Transverse colon (tissue), 4 donors: ENCODE results near the gene NCBP1. TPM values are rescaled to one million over a fixed set of nuclear protein-coding genes. Genes with fewer than 3 reads are reported as not detected.
"Not testable (repeated sequence)": the region's sequence is repeated elsewhere in the genome, so short reads cannot be mapped to it uniquely, and the experiment has no call there.

Experiments used
- DNase-seq: peaks from one replicate; pipeline ENCODE4 v3.0.0-alpha.2; 2019
- H3K27ac ChIP-seq, 4 donors: fragments of 200-600 bp; sonication (generic); 2 replicates each; pipeline ENCODE4 v1.5.1; 2016 to 2018; ENCODE audit warnings: inconsistent platforms in 4 of 4
- H3K27me3 ChIP-seq: fragments of 200-600 bp; sonication (generic); 2 replicates; pipeline ENCODE4 v1.5.1; 2017; ENCODE audit warnings: inconsistent platforms
- H3K36me3 ChIP-seq, 4 donors: fragments of 200-600 bp; sonication (generic); 2 replicates each; pipeline ENCODE4 v1.5.1; 2017 to 2019; ENCODE audit warnings: inconsistent platforms in 4 of 4
- H3K4me1 ChIP-seq, 4 donors: fragments of 200-600 bp; sonication (generic); 2 replicates each; pipeline ENCODE4 v1.5.1; 2017 to 2020; ENCODE audit warnings: inconsistent platforms in 4 of 4
- H3K4me3 ChIP-seq, 4 donors: fragments of 200-600 bp; sonication (generic); 1 replicate in 1 of 4; 2 replicates in 3 of 4; pipeline versions ENCODE4 v1.5.1 to v1.6.1; 2017 to 2019; ENCODE audit warnings: inconsistent platforms in 4 of 4
- H3K9me3 ChIP-seq, 2 donors: fragments of 200-600 bp; sonication (generic); 2 replicates each; pipeline ENCODE4 v1.5.1; 2017 to 2019; ENCODE audit warnings: inconsistent platforms in 2 of 2
- CTCF ChIP-seq, 5 experiments: fragments of 200-600 bp in 3 of 5; fragments of 450-650 bp in 2 of 5; sonication (generic) in 3 of 5; IDR thresholded peaks; 1 replicate in 2 of 5; 2 replicates in 3 of 5; pipeline ENCODE4 v1.5.1; 2016 to 2017; ENCODE audit warnings: antibody characterized with exemption in 5 of 5, inconsistent platforms in 3 of 5, mild to moderate bottlenecking in 2 of 5, moderate library complexity in 1 of 5
- EP300 ChIP-seq: sonication (generic); formaldehyde crosslinking; IDR thresholded peaks from one replicate; pipeline ENCODE4 v1.6.1; 2017; ENCODE audit warnings: antibody characterized with exemption, low read depth
- POLR2A ChIP-seq: fragments of 450-650 bp; IDR thresholded peaks from one replicate; pipeline ENCODE4 v1.6.1; 2016; ENCODE audit warnings: antibody characterized with exemption, mild to moderate bottlenecking, moderate library complexity
- POLR2AphosphoS5 ChIP-seq, 3 donors: sonication (generic); formaldehyde crosslinking; IDR thresholded peaks; one replicate each; pipeline ENCODE4 v1.6.1; 2016; ENCODE audit warnings: antibody characterized with exemption in 3 of 3
- WGBS, 2 donors: methylation state at CpG; one replicate each; pipeline ENCODE4 v1.1.5; 2018; ENCODE audit warnings: low coverage in 1 of 2; 5-methylcytosine and 5-hydroxymethylcytosine counted together
- in situ Hi-C, 4 donors: fragments of 200-750 bp; cut with MboI; loops; one replicate each; pipeline versions ENCODE4 v1.15.0 to v1.15.1; 2017; ENCODE audit warnings: low sequenced_read_pairs in 3 of 4, low pct_ligation_motif_present in 1 of 4, low pct_unique_long_range_greater_than_20kb in 1 of 4
- intact Hi-C: fragments of 100-400 bp; cut with DNase I; formaldehyde crosslinking; loops from one replicate; pipeline ENCODE4 v1.15.1; 2023; ENCODE audit warnings: low total_unique reads
- total RNA-seq, 4 donors: library from RNA; depleted of rRNA; stranded (reverse); fragments of >200 nt; gene quantifications; one replicate each; pipeline ENCODE4 v1.1.0, GENCODE V29; 2016

NCBP1 gene
- total RNA-seq, 4 donors from 2014 or later, result 24.6 to 40.4 (median 30.6) TPM

GRCh38 chr9:97617939-97618416 is 15.6 kb upstream of the NCBP1 start:
- H3K4me1 ChIP-seq, result peaks cover 0 to 10% (median 1%) of the 10 kb centered on the region in 4 donors
- TF ChIP-seq POLR2AphosphoS5 (IDR thresholded peaks at IDR 0.05) (no peak), CTCF (IDR thresholded peaks at IDR 0.05) (no peak), EP300 (no peak), POLR2A (no peak)
- DNase-seq, result no peak
- WGBS, 2 donors, result 77 to 89% methylated on average over 1 of the region's 1 CpG
- intact Hi-C loops, result loop anchor here (5.0 kb wide), 1 partner anchor 151 kb away; no protein-coding TSS in a partner anchor
- no peaks in the 10 kb centered on the region for H3K9me3 ChIP-seq
- H3K27me3 ChIP-seq, result no peaks in the 10 kb centered on the region
- H3K4me3 ChIP-seq, result no peak overlapping the region
- H3K27ac ChIP-seq, result no peak overlapping the region
- in situ Hi-C loops, result loop anchor here (10.0 to 25.0 kb wide), 3 partner anchors 94 to 756 kb away; partner anchors contain the start of gene ZNF782 (in 3 of the 4)
- peaks cover 0 to 6% (median 1%) of the 10 kb centered on the region in 4 donors for H3K36me3 ChIP-seq

GRCh38 chr9:97620063-97620462 is 13.6 kb upstream of the NCBP1 start:
- intact Hi-C loops, DNase-seq, H3K4me3 ChIP-seq, H3K36me3 ChIP-seq, H3K27ac ChIP-seq, H3K9me3 ChIP-seq, H3K27me3 ChIP-seq: not testable (repeated sequence)
- WGBS, 2 donors, result 98 to 100% methylated on average over 2 of the region's 2 CpGs
- peaks cover 0 to 20% (median 1%) of the 10 kb centered on the region in 4 donors for H3K4me1 ChIP-seq
- in situ Hi-C loops, result loop anchor here in 3 of 4 donors (25.0 kb wide), 2 partner anchors 92 to 758 kb away; partner anchors contain the start of gene ZNF782 (in 3 of the 3)

DNA sequence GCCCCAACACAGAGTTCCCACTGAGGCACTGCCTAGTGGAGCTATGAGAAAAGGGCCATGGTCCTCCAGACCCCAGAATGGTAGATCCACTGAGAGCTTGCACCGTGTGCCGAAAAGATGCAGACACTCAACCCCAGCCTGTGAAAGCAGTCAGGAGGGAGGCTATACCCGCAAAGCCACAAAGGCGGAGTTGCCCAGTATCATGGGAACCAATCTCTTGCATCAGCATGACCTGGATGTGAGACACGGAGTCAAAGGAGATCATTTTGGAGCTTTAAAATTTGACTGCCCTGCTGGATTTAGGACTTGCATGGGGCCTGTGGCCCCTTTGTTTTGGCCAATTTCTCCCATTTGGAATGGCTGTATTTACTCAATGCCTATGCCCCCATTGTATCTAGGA is 11.1 kb upstream of the NCBP1 start:
- H3K27me3 ChIP-seq, H3K9me3 ChIP-seq, H3K4me3 ChIP-seq, H3K36me3 ChIP-seq, DNase-seq, intact Hi-C loops, H3K27ac ChIP-seq: not testable (repeated sequence)
- H3K4me1 ChIP-seq, result peaks cover 0 to 23% (median 3%) of the 10 kb centered on the region in 4 donors
- 93 to 100% methylated on average over 5 of the region's 5 CpGs for whole genome bisulfite sequencing, 2 donors
- in situ Hi-C loops, result loop anchor here in 3 of 4 donors (25.0 kb wide), 2 partner anchors 90 to 760 kb away; partner anchors contain the start of gene ZNF782 (in 3 of the 3)

DNA sequence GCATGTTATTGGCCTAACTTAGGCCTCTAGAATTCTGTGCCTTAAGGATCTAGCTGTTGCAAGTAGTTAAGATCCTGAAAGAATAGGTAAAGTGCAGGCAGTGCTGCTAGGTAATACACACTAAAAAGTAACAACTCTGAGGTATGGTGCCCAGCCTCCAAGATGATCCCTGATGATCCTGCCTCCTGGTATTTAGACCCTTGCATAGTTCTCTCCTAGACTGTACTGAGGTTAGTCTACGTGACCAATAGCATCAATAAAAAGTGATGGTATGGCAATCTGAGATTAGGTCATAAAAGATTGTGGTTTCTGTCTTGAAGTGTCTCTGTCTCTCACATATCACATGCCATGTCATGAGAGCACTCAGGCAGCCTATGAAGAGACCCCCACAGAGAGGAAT is 9.7 kb upstream of the NCBP1 start:
- peaks cover 0 to 37% (median 5%) of the 10 kb centered on the region in 4 donors for H3K4me1 ChIP-seq
- H3K27me3 ChIP-seq, result no peaks in the 10 kb centered on the region
- no peak for DNase-seq
- WGBS, 2 donors, result 50 to 60% methylated on average over 1 of the region's 1 CpG
- H3K27ac ChIP-seq, result peak overlapping the region in 1 of 4 donors; percentile 31
- in situ Hi-C loops, result loop anchor here in 3 of 4 donors (25.0 kb wide), 2 partner anchors 88 to 762 kb away; partner anchors contain the start of gene ZNF782 (in 3 of the 3)
- H3K9me3 ChIP-seq, result no peaks in the 10 kb centered on the region
- H3K4me3 ChIP-seq, result no peak overlapping the region
- TF ChIP-seq EP300, result no peak
- no peak for TF ChIP-seq CTCF (IDR thresholded peaks at IDR 0.05)
- TF ChIP-seq POLR2A, result no peak
- no peak for TF ChIP-seq POLR2AphosphoS5 (IDR thresholded peaks at IDR 0.05)
- H3K36me3 ChIP-seq, result peaks cover 0 to 10% (median 3%) of the 10 kb centered on the region in 4 donors
- intact Hi-C loops, result no loop called here

- TF ChIP-seq POLR2A (no peak), POLR2AphosphoS5 (IDR thresholded peaks at IDR 0.05) (no peak)
- Histone ChIP-seq H3K36me3 (peaks cover 0 to 10% (median 3%) of the 10 kb centered on the region in 4 donors), H3K4me3 (no peak overlapping the region), H3K27ac (no peak overlapping the region), H3K27me3 (no peaks in the 10 kb centered on the region), H3K4me1 (peaks cover 0 to 44% (median 6%) of the 10 kb centered on the region in 4 donors), H3K9me3 (no peaks in the 10 kb centered on the region)
- in situ Hi-C loops, result no loop called here
- 61 to 65% methylated on average over 3 of the region's 3 CpGs for WGBS, 2 donors
- DNase-seq, result no peak
- intact Hi-C loops, result no loop called here
Measured at GRCh38 chr9:97625620-97626019, 8.0 kb upstream of the NCBP1 start.
